GM12878 (cell line): Measurements from ENCODE around the gene RRP12. TPM values are rescaled to one million over a fixed set of nuclear protein-coding genes. Genes with fewer than 3 reads are reported as not detected.

ENCODE experiments used
- ATAC-seq: fragments of 200-7000 bp; cut with Tn5 transposase; 3 replicates; pipeline ENCODE4 v1.9.1; 2020; ENCODE audit warnings: mild to moderate bottlenecking, moderate library complexity
- BruUV-seq: library from RNA; stranded (reverse); fragments of 400-500 nt; replicated peaks from 2 replicates; lab custom pipeline; 2021; lab: Mats Ljungman, UMichigan
- CTCF ChIA-PET: fragments of 300-600 bp; sonication (Branson Sonifier 250); formaldehyde crosslinking; extraction: SDS; loops from one replicate; lab custom pipeline; 2021; ENCODE audit warnings: inconsistent platforms; lab: Yijun Ruan, JAX
- POLR2A ChIA-PET: fragments of 350-600 bp; formaldehyde crosslinking; extraction: SDS; loops from one replicate; lab custom pipeline; 2021; ENCODE audit warnings: inconsistent platforms; lab: Charles Lee
- RAD21 ChIA-PET: fragments of 300-600 bp; sonication (Branson Sonifier 250); formaldehyde crosslinking; loops from one replicate; lab custom pipeline; 2023; ENCODE audit warnings: antibody characterized with exemption; ENCODE audit not compliant: unreplicated experiment; lab: Charles Lee
- SMC1A ChIA-PET: fragments of 300-600 bp; sonication (Branson Sonifier 250); formaldehyde crosslinking; loops from one replicate; lab custom pipeline; 2023; ENCODE audit not compliant: unreplicated experiment, uncharacterized antibody; lab: Charles Lee
- DNase-seq: peaks from one replicate; pipeline ENCODE4 v3.0.0-alpha.2; 2011; ENCODE audit warnings: low read depth, low spot score
- FAIRE-seq: peaks from 3 replicates; lab custom pipeline; 2011; peaks lifted over from hg19 to GRCh38; lab: Jason Lieb, UNC
- H2AFZ ChIP-seq: 2 replicates; pipeline ENCODE4 v1.6.0; 2011; ENCODE audit warnings: low read depth, low read length, control low read depth; ENCODE audit not compliant: control insufficient read depth
- H3K27ac ChIP-seq: 2 replicates; pipeline ENCODE4 v1.5.1; 2011; ENCODE audit warnings: control low read depth; ENCODE audit not compliant: control insufficient read depth, insufficient read depth
- H3K27me3 ChIP-seq, 2 experiments: replicated peaks in 1 of 2; 2 replicates each; pipeline versions ENCODE4 v1.6.0 to v1.6.1; 2011; ENCODE audit warnings: low read length in 1 of 2; ENCODE audit not compliant: control insufficient read depth in 2 of 2, insufficient read depth in 2 of 2
- H3K36me3 ChIP-seq, 2 experiments: 2 replicates each; pipeline ENCODE4 v1.5.1; 2011; ENCODE audit warnings: low read length in 1 of 2; ENCODE audit not compliant: control insufficient read depth in 2 of 2, insufficient read depth in 2 of 2
- H3K4me1 ChIP-seq: 2 replicates; pipeline ENCODE4 v1.6.1; 2011; ENCODE audit warnings: mild to moderate bottlenecking, low read length, moderate library complexity, mixed read lengths; ENCODE audit not compliant: control insufficient read depth, insufficient read depth
- H3K4me2 ChIP-seq: 2 replicates; pipeline ENCODE4 v1.6.0; 2011; ENCODE audit warnings: control low read depth; ENCODE audit not compliant: control insufficient read depth, insufficient read depth
- H3K4me3 ChIP-seq: fragments of 200-600 bp; sonication (generic); 2 replicates; pipeline ENCODE4 v1.5.1; 2016
- H3K79me2 ChIP-seq: 2 replicates; pipeline ENCODE4 v1.6.0; 2011; ENCODE audit warnings: low read length; ENCODE audit not compliant: control insufficient read depth, insufficient read depth
- H3K9ac ChIP-seq: 2 replicates; pipeline ENCODE4 v1.8.0; 2011; ENCODE audit warnings: low read length, control low read depth, mixed read lengths; ENCODE audit not compliant: control insufficient read depth, insufficient read depth
- H3K9me3 ChIP-seq: replicated peaks from 3 replicates; pipeline ENCODE4 v1.5.1; 2011; ENCODE audit warnings: mild to moderate bottlenecking, low read length; ENCODE audit not compliant: control insufficient read depth, insufficient read depth
- H4K20me1 ChIP-seq: 2 replicates; pipeline ENCODE4 v1.6.0; 2011; ENCODE audit not compliant: control insufficient read depth, insufficient read depth
- CTCF ChIP-seq, 3 experiments: IDR thresholded peaks in 2 of 3; conservative IDR thresholded peaks in 1 of 3; 2 replicates each; pipeline ENCODE4 v1.5.1; 2011; ENCODE audit warnings: low read depth in 3 of 3, low read length in 3 of 3, mild to moderate bottlenecking in 3 of 3, control low read depth in 2 of 3, moderate library complexity in 2 of 3, inconsistent platforms in 1 of 3, mixed read lengths in 1 of 3; ENCODE audit not compliant: control insufficient read depth in 2 of 3, insufficient read depth in 1 of 3; ENCODE audit errors: extremely low read depth in 1 of 3
- HSF1 ChIP-seq: fragments of 150-350 bp; IDR thresholded peaks from 2 replicates; pipeline ENCODE4 v1.6.1; 2014; ENCODE audit warnings: mild to moderate bottlenecking, low read depth, low read length
- NR2C1 ChIP-seq: fragments of 450-650 bp; IDR thresholded peaks from 2 replicates; pipeline ENCODE4 v1.6.1; 2017; ENCODE audit warnings: antibody characterized with exemption, mild to moderate bottlenecking, moderate library complexity
- PML ChIP-seq: IDR thresholded peaks from 2 replicates; pipeline ENCODE4 v1.6.1; 2012; ENCODE audit warnings: low read length, inconsistent platforms
- POLR2A ChIP-seq: IDR thresholded peaks from 2 replicates; pipeline ENCODE4 v1.6.1; 2011; ENCODE audit warnings: low read depth, mild to moderate bottlenecking, low read length
- RAD21 ChIP-seq: IDR thresholded peaks from 2 replicates; pipeline ENCODE4 v1.6.1; 2011; ENCODE audit warnings: mild to moderate bottlenecking, low read depth, low read length, moderate library complexity; ENCODE audit not compliant: insufficient read depth
- RB1 ChIP-seq: fragments of 450-650 bp; formaldehyde crosslinking; IDR thresholded peaks from 2 replicates; pipeline ENCODE4 v1.6.1; 2017; ENCODE audit warnings: mild to moderate bottlenecking, borderline replicate concordance
- RUNX3 ChIP-seq: IDR thresholded peaks from 2 replicates; pipeline ENCODE4 v1.6.1; 2012; ENCODE audit warnings: low read length, inconsistent platforms
- SIX5 ChIP-seq: IDR thresholded peaks from 2 replicates; pipeline ENCODE4 v1.6.1; 2011; ENCODE audit warnings: mild to moderate bottlenecking, low read depth, low read length, moderate library complexity; ENCODE audit not compliant: severe bottlenecking
- SMAD5 ChIP-seq: IDR thresholded peaks from 2 replicates; pipeline ENCODE4 v1.6.1; 2016; ENCODE audit warnings: antibody characterized with exemption, low read depth
- SMARCA5 ChIP-seq: fragments of 450-650 bp; IDR thresholded peaks from 2 replicates; pipeline ENCODE4 v1.6.1; 2017; ENCODE audit warnings: mild to moderate bottlenecking
- ZNF622 ChIP-seq: fragments of 450-650 bp; IDR thresholded peaks from 2 replicates; pipeline ENCODE4 v1.6.1; 2017; ENCODE audit warnings: mild to moderate bottlenecking, inconsistent platforms
- whole genome bisulfite sequencing: methylation state at CpG from one replicate; pipeline ENCODE4 v1.1.6; 2016; ENCODE audit warnings: low lambda C conversion rate; ENCODE audit not compliant: insufficient replicate concordance, insufficient coverage; ENCODE audit errors: missing lambda C conversion rate; 5-methylcytosine and 5-hydroxymethylcytosine counted together
- in situ Hi-C: fragments of 300-500 bp; cut with MboI; formaldehyde crosslinking; loops from 9 replicates; pipeline ENCODE4 v1.14.3; 2018; ENCODE audit warnings: mixed read lengths
- intact Hi-C: fragments of 100-400 bp; cut with micrococcal nuclease; formaldehyde crosslinking; loops from one replicate; pipeline ENCODE4 v1.14.2; 2022; ENCODE audit not compliant: unreplicated experiment
- polyA plus RNA-seq, 11 experiments: library from polyadenylated mRNA; depleted of rRNA in 4 of 11; unstranded in 6 of 11; stranded (reverse) in 5 of 11; fragments of >200 nt; fragmentation: Nextera tagmentation in 4 of 11; fragmentation: Illumina TruSeq in 1 of 11; extraction: Ambion mirVana in 4 of 11; extraction: Trizol in 1 of 11; gene quantifications; 1 replicate in 1 of 11; 2 replicates in 10 of 11; pipeline versions ENCODE4 v1.2.1 to v1.2.3, GENCODE V29; 2011 to 2016; ENCODE audit warnings: inconsistent platforms in 2 of 11, missing spikeins in 2 of 11, low read depth in 1 of 11
- total RNA-seq, 4 experiments: library from RNA; depleted of rRNA in 3 of 4; stranded (reverse); fragments of >200 nt in 3 of 4; fragmentation: Illumina TruSeq in 1 of 4; extraction: Trizol in 1 of 4; gene quantifications; 2 replicates each; pipeline versions ENCODE4 v1.2.1 to v1.2.3, GENCODE V29; 2013 to 2021
- TF ChIP-seq, protein P1 (sequence below): fragments of 450-650 bp; formaldehyde crosslinking; IDR thresholded peaks from 2 replicates; pipeline ENCODE4 v1.4.0; 2022; ENCODE audit warnings: mild to moderate bottlenecking, moderate library complexity
- TF ChIP-seq, protein P2 (sequence below): IDR thresholded peaks from 2 replicates; pipeline ENCODE4 v1.6.1; 2012; ENCODE audit warnings: low read depth, low read length, improper control_type of control experiment
- TF ChIP-seq, protein P3 (sequence below): fragments of 450-650 bp; IDR thresholded peaks from 2 replicates; pipeline ENCODE4 v1.6.1; 2014; ENCODE audit warnings: mild to moderate bottlenecking

The RRP12 gene
- total and polyA plus RNA-seq, 10 of the 15 experiments (the other 5 are each of a cell fraction or from before 2014, with no cell fraction given): 5.3 to 48.7 (median 16.8) TPM

GRCh38 chr10:97356318-97356914, 44.7 kb downstream of the RRP12 start (continued):
- TF ChIP-seq HSF1 (no peak), PML (no peak), NR2C1 (no peak)
- TF ChIP-seq, protein P1, sequence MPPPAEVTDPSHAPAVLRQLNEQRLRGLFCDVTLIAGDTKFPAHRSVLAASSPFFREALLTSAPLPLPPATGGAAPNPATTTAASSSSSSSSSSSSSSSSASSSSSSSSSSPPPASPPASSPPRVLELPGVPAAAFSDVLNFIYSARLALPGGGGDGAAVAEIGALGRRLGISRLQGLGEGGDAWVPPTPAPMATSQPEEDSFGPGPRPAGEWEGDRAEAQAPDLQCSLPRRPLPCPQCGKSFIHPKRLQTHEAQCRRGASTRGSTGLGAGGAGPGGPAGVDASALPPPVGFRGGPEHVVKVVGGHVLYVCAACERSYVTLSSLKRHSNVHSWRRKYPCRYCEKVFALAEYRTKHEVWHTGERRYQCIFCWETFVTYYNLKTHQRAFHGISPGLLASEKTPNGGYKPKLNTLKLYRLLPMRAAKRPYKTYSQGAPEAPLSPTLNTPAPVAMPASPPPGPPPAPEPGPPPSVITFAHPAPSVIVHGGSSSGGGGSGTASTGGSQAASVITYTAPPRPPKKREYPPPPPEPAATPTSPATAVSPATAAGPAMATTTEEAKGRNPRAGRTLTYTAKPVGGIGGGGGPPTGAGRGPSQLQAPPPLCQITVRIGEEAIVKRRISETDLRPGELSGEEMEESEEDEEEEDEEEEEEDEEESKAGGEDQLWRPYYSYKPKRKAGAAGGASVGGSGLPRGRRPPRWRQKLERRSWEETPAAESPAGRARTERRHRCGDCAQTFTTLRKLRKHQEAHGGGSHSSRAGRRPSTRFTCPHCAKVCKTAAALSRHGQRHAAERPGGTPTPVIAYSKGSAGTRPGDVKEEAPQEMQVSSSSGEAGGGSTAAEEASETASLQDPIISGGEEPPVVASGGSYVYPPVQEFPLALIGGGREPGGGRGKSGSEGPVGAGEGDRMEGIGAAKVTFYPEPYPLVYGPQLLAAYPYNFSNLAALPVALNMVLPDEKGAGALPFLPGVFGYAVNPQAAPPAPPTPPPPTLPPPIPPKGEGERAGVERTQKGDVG (CRISPR knock-in tag): no peak
- TF ChIP-seq, protein P2, sequence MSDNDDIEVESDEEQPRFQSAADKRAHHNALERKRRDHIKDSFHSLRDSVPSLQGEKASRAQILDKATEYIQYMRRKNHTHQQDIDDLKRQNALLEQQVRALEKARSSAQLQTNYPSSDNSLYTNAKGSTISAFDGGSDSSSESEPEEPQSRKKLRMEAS: no peak

DNA sequence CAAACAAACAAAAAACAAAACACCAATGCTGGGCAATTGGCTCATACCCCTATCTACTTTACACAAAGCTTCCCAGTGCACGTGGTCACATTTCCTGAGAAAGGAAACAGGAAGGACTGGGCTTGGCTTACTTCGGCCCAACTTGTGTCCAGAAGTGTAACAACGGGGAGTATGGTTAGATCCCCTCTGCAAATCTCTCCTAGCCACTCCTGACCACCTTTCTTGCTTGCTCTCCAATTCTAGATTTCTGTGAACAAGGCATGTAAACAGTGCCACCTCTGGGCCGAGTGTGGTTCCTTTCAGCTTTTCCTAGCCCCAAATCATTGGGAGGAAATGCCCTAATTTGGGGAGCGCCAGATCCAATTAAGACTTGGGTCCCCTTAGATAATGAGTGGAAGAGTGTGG, 45.6 kb downstream of the RRP12 start:
- ATAC-seq (no peak), DNase-seq (no peak), FAIRE-seq (no peak)
- no peak overlapping the region for H3K27ac ChIP-seq
- POLR2A ChIA-PET: no interaction called here
- H3K4me3 ChIP-seq: no peak overlapping the region
- 61% methylated on average over 5 of the region's 5 CpGs for WGBS
- no peaks in the 10 kb centered on the region for H3K27me3 ChIP-seq
- no peaks in the 10 kb centered on the region for H3K79me2 ChIP-seq
- no peak overlapping the region for H2AFZ ChIP-seq
- BruUV-seq: no TSS peak
- in situ Hi-C loops: no loop called here
- H4K20me1 ChIP-seq: no peaks in the 10 kb centered on the region
- RAD21 ChIA-PET: interaction anchor here (1.8 kb wide), 1 partner anchor 77 kb away, joined by 4 read pairs; no protein-coding TSS in a partner anchor
- no peaks in the 10 kb centered on the region for H3K9me3 ChIP-seq
- H3K4me1 ChIP-seq: no peaks in the 10 kb centered on the region
- CTCF ChIA-PET: interaction anchor here (0.8 to 3.9 kb wide), 2 partner anchors 77 to 81 kb away, joined by 4 to 26 read pairs; no protein-coding TSS in a partner anchor
- H3K9ac ChIP-seq: no peak overlapping the region
- SMC1A ChIA-PET: interaction anchor here (1.0 kb wide), 1 partner anchor 77 kb away, joined by 3 read pairs; no protein-coding TSS in a partner anchor
- intact Hi-C loops: no loop called here
- no peak overlapping the region for H3K4me2 ChIP-seq
- peaks cover 10 to 26% of the 10 kb centered on the region in 2 experiments for H3K36me3 ChIP-seq
- TF ChIP-seq, protein P3, sequence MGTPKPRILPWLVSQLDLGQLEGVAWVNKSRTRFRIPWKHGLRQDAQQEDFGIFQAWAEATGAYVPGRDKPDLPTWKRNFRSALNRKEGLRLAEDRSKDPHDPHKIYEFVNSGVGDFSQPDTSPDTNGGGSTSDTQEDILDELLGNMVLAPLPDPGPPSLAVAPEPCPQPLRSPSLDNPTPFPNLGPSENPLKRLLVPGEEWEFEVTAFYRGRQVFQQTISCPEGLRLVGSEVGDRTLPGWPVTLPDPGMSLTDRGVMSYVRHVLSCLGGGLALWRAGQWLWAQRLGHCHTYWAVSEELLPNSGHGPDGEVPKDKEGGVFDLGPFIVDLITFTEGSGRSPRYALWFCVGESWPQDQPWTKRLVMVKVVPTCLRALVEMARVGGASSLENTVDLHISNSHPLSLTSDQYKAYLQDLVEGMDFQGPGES: no peak
- TF ChIP-seq RUNX3 (no peak), SMARCA5 (no peak), CTCF (IDR thresholded peaks at IDR 0.05 in 2 of 3, conservative IDR thresholded peaks at IDR 0.05 in 1 of 3; ENCODE audit: control insufficient read depth in 2 of 3, extremely low read depth in 1 of 3, insufficient read depth in 1 of 3, low read depth in 3 of 3, low read length in 3 of 3) (peak in 1 of 3 experiments; percentile 37; a peak in 1 of 6 replicates), POLR2A (no peak), SIX5 (no peak), RB1 (no peak), ZNF622 (no peak), RAD21 (peak; percentile 34), SMAD5 (no peak)
